Activated CD8-positive, alpha-beta memory T cell treated with anti-CD3 and anti-CD28 coated beads, Interleukin-2, amount 10 ng/mL, durations not matched to agents 7 days and 5 days (primary cell): ENCODE data around the gene TSPAN18. TPM values are rescaled to one million over a fixed set of nuclear protein-coding genes. Genes with fewer than 3 reads are reported as not detected.

ENCODE experiments used
- ATAC-seq: fragments of 150-1000 bp; cut with Tn5 transposase; one replicate; pipeline ENCODE4 v1.10.0; 2021; ENCODE audit warnings: moderate library complexity
- CTCF ChIA-PET: fragments of 350-600 bp; sonication (Branson Sonifier 250); formaldehyde crosslinking; loops from one replicate; lab custom pipeline; 2021; ENCODE audit warnings: antibody characterized with exemption; lab: Charles Lee
- DNase-seq: peaks from one replicate; pipeline ENCODE4 v3.0.0-alpha.2; 2020
- H3K27ac Mint-ChIP-seq: one replicate; pipeline ENCODE4 v1.8.0; 2021; ENCODE audit warnings: mild to moderate bottlenecking, mixed read lengths
- H3K27me3 Mint-ChIP-seq: one replicate; pipeline ENCODE4 v1.8.0; 2021; ENCODE audit warnings: mixed read lengths
- H3K36me3 Mint-ChIP-seq: one replicate; pipeline ENCODE4 v1.8.0; 2021; ENCODE audit warnings: mild to moderate bottlenecking, mixed read lengths
- H3K4me1 Mint-ChIP-seq: one replicate; pipeline ENCODE4 v1.8.0; 2021; ENCODE audit warnings: mixed read lengths
- H3K4me3 Mint-ChIP-seq: one replicate; pipeline ENCODE4 v1.8.0; 2021; ENCODE audit warnings: mild to moderate bottlenecking, moderate library complexity, mixed read lengths
- H3K9me3 Mint-ChIP-seq: one replicate; pipeline ENCODE4 v1.8.0; 2022; ENCODE audit warnings: low read depth, mixed read lengths
- total RNA-seq, 2 experiments: library from RNA; stranded (reverse); gene quantifications; one replicate each; pipeline ENCODE4 v1.2.3, GENCODE V29; 2021

Gene TSPAN18
- total RNA-seq, 2 experiments from 2014 or later, result 3.8 to 6.1 TPM

GRCh38 chr11:44699497-44700408 lies 27.0 kb upstream of the TSPAN18 start:
- H3K4me1 Mint-ChIP-seq, result peaks cover 3% of the 10 kb centered on the region

GRCh38 chr11:44701276-44701675 lies 25.5 kb upstream of the TSPAN18 start:
- no peak for ATAC-seq
- peaks cover 1% of the 10 kb centered on the region for H3K36me3 Mint-ChIP-seq
- peaks cover 9% of the 10 kb centered on the region for H3K27me3 Mint-ChIP-seq
- no peak for DNase-seq
- H3K9me3 Mint-ChIP-seq, result peaks cover 6% of the 10 kb centered on the region
- H3K4me1 Mint-ChIP-seq, result no peaks in the 10 kb centered on the region
- H3K4me3 Mint-ChIP-seq, result no peak overlapping the region
- no peak overlapping the region for H3K27ac Mint-ChIP-seq
- CTCF ChIA-PET, result no interaction called here

More at GRCh38 chr11:44699497-44700408, 27.0 kb upstream of the TSPAN18 start:
- Mint-ChIP-seq H3K27ac (no peak overlapping the region), H3K36me3 (peaks cover 1% of the 10 kb centered on the region), H3K9me3 (peaks cover 6% of the 10 kb centered on the region), H3K4me3 (no peak overlapping the region), H3K27me3 (peaks cover 9% of the 10 kb centered on the region)
- no peak for ATAC-seq
- CTCF ChIA-PET, result no interaction called here
- no peak for DNase-seq

GRCh38 chr11:44702889-44703288 lies 23.9 kb upstream of the TSPAN18 start:
- CTCF ChIA-PET, result no interaction called here
- peaks cover 1% of the 10 kb centered on the region for H3K36me3 Mint-ChIP-seq
- no peak overlapping the region for H3K27ac Mint-ChIP-seq
- ATAC-seq (no peak), DNase-seq (no peak)
- H3K4me1 Mint-ChIP-seq, result no peaks in the 10 kb centered on the region
- no peak overlapping the region for H3K4me3 Mint-ChIP-seq
- peaks cover 9% of the 10 kb centered on the region for H3K27me3 Mint-ChIP-seq
- peaks cover 6% of the 10 kb centered on the region for H3K9me3 Mint-ChIP-seq

GRCh38 chr11:44707094-44707493 lies 19.7 kb upstream of the TSPAN18 start:
- H3K4me3 Mint-ChIP-seq, result no peak overlapping the region
- DNase-seq (no peak), ATAC-seq (no peak)
- H3K27me3 Mint-ChIP-seq, result peaks cover 9% of the 10 kb centered on the region
- no peak overlapping the region for H3K27ac Mint-ChIP-seq
- CTCF ChIA-PET, result no interaction called here
- peaks cover 8% of the 10 kb centered on the region for H3K4me1 Mint-ChIP-seq
- peaks cover 6% of the 10 kb centered on the region for H3K9me3 Mint-ChIP-seq
- peaks cover 1% of the 10 kb centered on the region for H3K36me3 Mint-ChIP-seq

DNA sequence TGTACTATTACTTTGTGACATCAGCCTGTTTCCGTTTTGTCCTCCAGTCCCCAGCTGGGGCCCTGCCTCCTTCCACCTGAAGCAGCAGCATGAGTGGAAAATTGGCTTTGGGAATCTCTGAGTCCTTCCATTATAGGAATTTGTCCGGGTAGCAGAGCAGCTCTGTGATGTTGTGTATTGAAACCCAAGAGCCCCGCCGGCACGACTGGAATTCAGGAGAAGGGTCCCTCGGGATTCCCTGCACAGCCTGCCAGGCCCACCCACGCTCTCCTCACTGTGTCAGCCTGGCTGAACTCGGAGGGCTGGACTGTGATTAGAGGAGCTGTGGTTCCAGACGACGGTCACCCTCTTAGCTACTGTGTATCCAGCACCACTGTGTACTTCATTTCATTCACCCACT lies 18.8 kb upstream of the TSPAN18 start:
- CTCF ChIA-PET, result interaction anchor here (0.7 to 1.6 kb wide), 2 partner anchors 17 to 27 kb away, joined by 3 to 4 read pairs; no protein-coding TSS in a partner anchor

DNA sequence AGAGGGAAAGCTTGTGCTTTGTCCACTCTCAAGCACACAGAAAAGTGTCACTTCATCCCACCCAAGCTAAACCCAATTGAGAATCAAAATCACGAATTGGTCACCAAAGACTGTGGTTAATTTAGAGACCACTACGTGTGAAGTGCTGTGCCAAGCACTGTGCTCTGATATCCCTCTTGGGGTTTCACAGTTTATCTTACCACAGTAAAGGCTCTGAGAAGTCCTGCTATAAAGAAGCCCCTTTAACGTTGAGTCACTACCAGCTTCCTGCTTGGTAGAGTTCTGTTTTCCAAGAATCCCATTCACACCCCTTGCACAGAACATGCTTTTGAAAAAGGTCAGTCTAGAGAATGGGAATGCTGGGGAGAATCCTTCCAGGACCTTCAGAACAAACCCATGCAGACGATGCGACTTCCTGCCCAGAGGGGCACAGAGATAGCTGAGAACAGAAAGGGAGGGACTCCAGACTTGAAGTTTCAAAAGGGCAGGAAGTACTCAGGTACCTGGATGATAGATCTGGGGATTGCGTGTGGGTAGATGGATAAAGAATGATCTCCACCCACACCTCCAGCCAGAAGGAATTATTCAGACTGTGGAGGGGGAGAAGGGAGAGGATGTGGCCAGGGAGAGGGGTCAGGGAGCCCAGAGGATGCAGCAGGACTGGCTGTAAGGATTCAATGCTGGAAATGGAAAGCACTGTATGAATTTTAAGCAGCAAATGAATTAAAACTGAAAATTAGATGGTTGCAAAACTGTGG lies 18.1 kb upstream of the TSPAN18 start:
- CTCF ChIA-PET, result interaction anchor here (0.7 to 1.6 kb wide), 2 partner anchors 16 to 28 kb away, joined by 3 to 4 read pairs; no protein-coding TSS in a partner anchor
- Mint-ChIP-seq H3K4me1 (peaks cover 8% of the 10 kb centered on the region), H3K4me3 (no peak overlapping the region), H3K27ac (no peak overlapping the region), H3K27me3 (peaks cover 15% of the 10 kb centered on the region), H3K36me3 (peaks cover 1% of the 10 kb centered on the region), H3K9me3 (peaks cover 4% of the 10 kb centered on the region)
- DNase-seq (no peak), ATAC-seq (no peak)

More for the DNA sequence above, 18.8 kb upstream of the TSPAN18 start:
- DNase-seq (no peak), ATAC-seq (no peak)
- Mint-ChIP-seq H3K36me3 (peaks cover 1% of the 10 kb centered on the region), H3K4me3 (no peak overlapping the region), H3K27me3 (peaks cover 10% of the 10 kb centered on the region), H3K4me1 (peaks cover 8% of the 10 kb centered on the region), H3K27ac (no peak overlapping the region), H3K9me3 (peaks cover 6% of the 10 kb centered on the region)

DNA sequence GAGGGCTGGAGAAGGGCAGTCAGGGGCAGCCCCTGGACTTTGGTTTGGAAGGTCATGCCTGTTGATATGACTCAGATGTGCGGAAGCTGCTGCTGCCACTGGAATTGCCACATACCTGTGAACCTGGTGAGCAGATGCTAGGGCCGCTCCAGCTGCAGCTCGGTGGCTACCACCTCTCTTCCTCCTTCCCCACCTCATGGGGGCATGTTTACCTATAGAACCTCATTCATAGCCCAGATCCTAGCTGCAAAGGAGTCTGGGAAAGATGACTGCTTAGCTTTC lies 17.5 kb upstream of the TSPAN18 start:
- DNase-seq (no peak), ATAC-seq (no peak)
- H3K4me3 Mint-ChIP-seq, result no peak overlapping the region
- peaks cover 17% of the 10 kb centered on the region for H3K27me3 Mint-ChIP-seq
- H3K27ac Mint-ChIP-seq, result no peak overlapping the region
- H3K9me3 Mint-ChIP-seq, result no peaks in the 10 kb centered on the region
- CTCF ChIA-PET, result interaction anchor here (1.6 kb wide), 1 partner anchor 15 kb away, joined by 4 read pairs; no protein-coding TSS in a partner anchor
- peaks cover 8% of the 10 kb centered on the region for H3K4me1 Mint-ChIP-seq
- no peaks in the 10 kb centered on the region for H3K36me3 Mint-ChIP-seq

GRCh38 chr11:44709966-44710365 lies 16.8 kb upstream of the TSPAN18 start:
- Mint-ChIP-seq H3K4me3 (no peak overlapping the region), H3K4me1 (peaks cover 8% of the 10 kb centered on the region), H3K27me3 (peaks cover 17% of the 10 kb centered on the region), H3K27ac (no peak overlapping the region), H3K36me3 (no peaks in the 10 kb centered on the region), H3K9me3 (no peaks in the 10 kb centered on the region)
- ATAC-seq, result no peak
- DNase-seq, result no peak
- CTCF ChIA-PET, result no interaction called here

DNA sequence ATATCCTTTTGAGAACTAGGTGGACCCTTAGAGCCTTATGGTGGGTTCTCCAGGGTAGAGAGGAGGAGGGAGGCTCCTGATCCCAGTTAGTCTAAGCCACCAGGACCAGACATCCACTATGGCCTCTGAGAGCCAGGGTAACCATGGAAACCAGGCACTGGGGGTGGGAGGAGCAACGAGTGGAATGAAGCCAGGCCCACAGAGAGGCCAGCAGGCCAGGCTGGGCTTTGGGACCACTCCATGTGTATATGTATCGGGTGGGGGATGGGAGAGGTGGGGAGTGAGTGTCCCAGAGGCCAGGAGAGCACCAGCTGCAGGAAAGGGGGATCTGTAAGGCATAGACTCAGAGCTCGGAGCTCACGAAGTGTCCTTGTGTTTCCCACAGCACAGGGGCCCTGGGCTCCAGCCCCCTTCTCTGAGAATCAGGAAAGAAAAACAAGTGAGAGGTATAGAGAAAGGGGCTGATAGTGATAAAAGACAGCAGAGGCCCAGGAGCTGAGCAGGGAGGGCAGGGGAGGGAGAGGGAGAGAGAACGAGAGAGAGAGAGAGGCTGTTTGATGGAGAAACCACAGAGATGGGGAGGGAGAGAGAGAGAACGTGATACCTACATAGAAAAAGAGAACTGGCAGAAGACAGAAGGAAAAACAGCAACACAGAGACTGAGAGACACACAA lies 15.5 kb upstream of the TSPAN18 start:
- no peaks in the 10 kb centered on the region for H3K36me3 Mint-ChIP-seq

DNA sequence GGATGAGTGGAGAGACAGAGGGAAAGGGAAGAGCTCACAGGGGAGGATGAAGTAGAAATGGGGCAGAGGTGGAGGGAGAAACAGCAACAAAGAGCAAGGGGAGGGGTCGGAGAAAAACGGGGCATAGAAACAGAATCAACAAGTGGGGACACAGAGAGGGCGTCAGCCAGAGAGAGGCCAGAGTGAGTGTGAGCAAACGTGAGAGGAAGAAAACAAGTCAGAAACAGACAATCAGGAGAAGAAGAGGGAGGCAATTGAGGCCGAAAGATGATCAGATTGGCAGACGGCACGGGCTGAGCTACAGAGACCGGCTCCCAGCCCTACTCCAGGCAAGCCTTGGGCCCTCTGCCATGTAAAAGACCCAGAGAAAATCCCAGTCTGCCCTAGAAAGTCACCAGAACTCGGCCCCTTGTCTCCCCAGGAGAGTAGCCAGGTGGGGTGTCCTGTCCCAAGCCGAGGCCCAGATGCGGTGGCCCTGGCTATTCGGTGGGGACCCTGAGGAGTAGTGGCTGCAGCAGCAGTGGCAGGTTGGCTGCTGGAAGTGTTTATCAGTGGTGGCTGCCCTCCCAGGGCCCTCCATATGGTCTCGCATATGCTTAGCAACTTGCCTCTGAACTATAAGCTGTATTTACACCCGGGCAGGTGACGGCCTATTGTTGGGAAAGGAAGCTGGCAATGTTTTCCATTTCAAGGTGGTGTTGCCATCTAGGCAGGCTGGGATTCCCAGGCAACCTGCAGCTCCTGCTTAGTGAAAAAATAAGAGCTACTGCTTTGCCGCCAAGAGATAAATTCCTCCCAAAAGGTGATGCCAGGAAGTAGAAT lies 14.8 kb upstream of the TSPAN18 start:
- DNase-seq, result no peak
- peaks cover 21% of the 10 kb centered on the region for H3K27me3 Mint-ChIP-seq
- peaks cover 8% of the 10 kb centered on the region for H3K4me1 Mint-ChIP-seq
- H3K36me3 Mint-ChIP-seq, result no peaks in the 10 kb centered on the region
- no peak for ATAC-seq
- H3K4me3 Mint-ChIP-seq, result no peak overlapping the region
- no peak overlapping the region for H3K27ac Mint-ChIP-seq
- H3K9me3 Mint-ChIP-seq, result no peaks in the 10 kb centered on the region
- CTCF ChIA-PET, result interaction anchor here (1.1 to 1.5 kb wide), 2 partner anchors 12 to 84 kb away, joined by 3 read pairs; no protein-coding TSS in a partner anchor

More for the DNA sequence above, 15.5 kb upstream of the TSPAN18 start:
- Mint-ChIP-seq H3K4me3 (no peak overlapping the region), H3K9me3 (no peaks in the 10 kb centered on the region), H3K4me1 (peaks cover 8% of the 10 kb centered on the region), H3K27me3 (peaks cover 18% of the 10 kb centered on the region), H3K27ac (no peak overlapping the region)
- ATAC-seq (no peak), DNase-seq (no peak)
- CTCF ChIA-PET, result interaction anchor here (1.1 to 1.5 kb wide), 2 partner anchors 13 to 84 kb away, joined by 3 read pairs; no protein-coding TSS in a partner anchor

GRCh38 chr11:44713022-44713421 lies 13.7 kb upstream of the TSPAN18 start:
- CTCF ChIA-PET, result interaction anchor here (1.5 kb wide), 1 partner anchor 11 kb away, joined by 3 read pairs; no protein-coding TSS in a partner anchor
- Mint-ChIP-seq H3K27ac (no peak overlapping the region), H3K9me3 (no peaks in the 10 kb centered on the region), H3K4me1 (peaks cover 8% of the 10 kb centered on the region), H3K27me3 (peaks cover 21% of the 10 kb centered on the region), H3K36me3 (no peaks in the 10 kb centered on the region), H3K4me3 (no peak overlapping the region)
- ATAC-seq, result no peak
- DNase-seq, result no peak

DNA sequence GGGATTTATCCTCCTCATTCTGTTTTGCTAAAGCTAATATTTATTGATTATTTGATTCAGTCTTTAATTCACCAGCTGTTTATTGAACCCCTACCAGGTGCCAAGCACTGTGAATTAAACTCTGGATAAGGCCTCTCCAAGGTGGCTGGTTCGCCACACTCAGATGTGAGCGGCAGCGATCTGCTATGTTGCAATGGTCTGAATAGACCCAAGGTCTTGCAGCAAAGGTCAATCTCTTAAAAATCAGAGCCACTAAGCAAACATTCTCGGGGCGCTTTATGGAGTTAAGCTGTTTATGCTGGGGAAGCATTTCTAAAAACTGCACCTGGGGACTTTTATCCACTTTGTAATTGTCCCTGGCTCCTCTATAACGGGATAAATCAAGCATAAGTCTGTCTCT lies 10.5 kb upstream of the TSPAN18 start:
- no peak overlapping the region for H3K4me3 Mint-ChIP-seq
- peaks cover 19% of the 10 kb centered on the region for H3K27me3 Mint-ChIP-seq
- no peaks in the 10 kb centered on the region for H3K9me3 Mint-ChIP-seq
- CTCF ChIA-PET, result no interaction called here
- no peaks in the 10 kb centered on the region for H3K4me1 Mint-ChIP-seq
- no peak overlapping the region for H3K27ac Mint-ChIP-seq
- no peak for DNase-seq
- no peak for ATAC-seq
- H3K36me3 Mint-ChIP-seq, result no peaks in the 10 kb centered on the region
